Right lobe of liver (tissue), 4 donors: ENCODE results near the gene FRMD3.

Source experiments
- CTCF ChIP-seq, 4 donors: fragments of 200-600 bp in 3 of 4; fragments of 450-650 bp in 1 of 4; IDR thresholded peaks; one replicate each; pipeline versions ENCODE4 v1.5.1 to v1.8.0; 2016 to 2022; ENCODE audit warnings: antibody characterized with exemption in 4 of 4, mild to moderate bottlenecking in 2 of 4
- POLR2A ChIP-seq: fragments of 450-650 bp; IDR thresholded peaks from one replicate; pipeline ENCODE4 v1.6.1; 2017; ENCODE audit warnings: antibody characterized with exemption, mild to moderate bottlenecking
- donor health status: DM: no; HTN: no; CAD: no.
- donor health status: DM: no; HTN: no; CAD: no.
- donor health status: DM: no; HTN: yes; CAD: no.

GRCh38 chr9:83392228-83392627, 146.0 kb downstream of the FRMD3 start:
- no peak for TF ChIP-seq CTCF (IDR thresholded peaks at IDR 0.05)
- no peak for TF ChIP-seq POLR2A
